Measurements from ENCODE around the gene DHX8. TPM values are rescaled to one million over a fixed set of nuclear protein-coding genes. Genes with fewer than 3 reads are reported as not detected.
"Not testable (repeated sequence)": the region's sequence is repeated elsewhere in the genome, so short reads cannot be mapped to it uniquely, and the experiment has no call there.

The DHX8 gene
- polyA plus RNA-seq, 3 donors from 2014 or later: 16.5 to 61.6 (median 38.1) TPM

- Mint-ChIP-seq H3K4me3 (no peak overlapping the region), H3K27me3 (ENCODE audit: low read depth in 3 of 3) (peaks cover 1 to 8% (median 4%) of the 10 kb centered on the region in 3 donors), H3K36me3 (peaks cover 0 to 3% (median 0%) of the 10 kb centered on the region in 3 donors), H3K27ac (no peak overlapping the region), H3K9me3 (no peaks in the 10 kb centered on the region), H3K4me1 (no peaks in the 10 kb centered on the region)
- DNase-seq: no peak
Measured at GRCh38 chr17:43469145-43469544, 14.6 kb upstream of the DHX8 start.

DNA sequence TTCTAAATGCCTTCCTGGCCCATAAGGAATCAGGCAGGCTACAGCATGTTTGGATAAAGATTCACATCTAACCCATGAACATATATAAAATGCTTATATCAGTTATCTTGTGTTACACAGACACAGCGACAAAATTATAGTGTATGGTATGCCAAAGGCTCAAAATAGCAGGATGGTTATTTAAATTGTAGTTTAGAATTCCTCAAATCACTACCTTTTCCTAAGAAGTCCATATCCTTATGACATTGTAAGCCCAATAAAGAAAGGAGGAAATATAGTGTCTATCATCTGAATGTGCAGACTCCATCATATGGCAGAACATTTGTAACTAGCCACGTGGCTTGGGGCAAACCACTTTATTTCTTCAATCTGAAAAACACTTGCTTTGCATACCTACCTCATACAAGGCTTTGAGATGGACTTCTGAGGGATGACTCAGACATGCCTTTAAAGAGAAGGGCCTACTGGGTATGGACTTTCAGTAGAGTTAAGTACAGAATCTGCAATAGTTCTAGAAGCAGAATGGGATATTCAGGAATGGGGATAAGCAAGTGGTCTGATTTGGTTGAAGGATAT, 12.1 kb upstream of the DHX8 start:
- H3K36me3 Mint-ChIP-seq: peaks cover 0 to 3% (median 0%) of the 10 kb centered on the region in 3 donors
- no peaks in the 10 kb centered on the region for H3K4me1 Mint-ChIP-seq
- no peaks in the 10 kb centered on the region for H3K9me3 Mint-ChIP-seq
- H3K27me3 Mint-ChIP-seq (ENCODE audit: low read depth in 3 of 3): peaks cover 1 to 11% (median 2%) of the 10 kb centered on the region in 3 donors
- H3K4me3 Mint-ChIP-seq: no peak overlapping the region
- H3K27ac Mint-ChIP-seq: no peak overlapping the region
- DNase-seq: no peak

GRCh38 chr17:43475494-43476089, 8.2 kb upstream of the DHX8 start:
- DNase-seq: no peak
- Mint-ChIP-seq H3K9me3 (no peaks in the 10 kb centered on the region), H3K27me3 (ENCODE audit: low read depth in 3 of 3) (peaks cover 1 to 7% (median 2%) of the 10 kb centered on the region in 3 donors), H3K4me1 (no peaks in the 10 kb centered on the region), H3K36me3 (peaks cover 0 to 3% (median 0%) of the 10 kb centered on the region in 3 donors), H3K27ac (no peak overlapping the region), H3K4me3 (no peak overlapping the region)

GRCh38 chr17:43476306-43476705, 7.5 kb upstream of the DHX8 start:
- H3K9me3 Mint-ChIP-seq; DNase-seq; H3K27ac Mint-ChIP-seq; H3K4me3 Mint-ChIP-seq; H3K4me1 Mint-ChIP-seq; H3K27me3 Mint-ChIP-seq (ENCODE audit: low read depth in 3 of 3); H3K36me3 Mint-ChIP-seq: not testable (repeated sequence)

GRCh38 chr17:43477832-43478634, 5.7 kb upstream of the DHX8 start:
- H3K9me3 Mint-ChIP-seq: no peaks in the 10 kb centered on the region
- H3K27ac Mint-ChIP-seq: no peak overlapping the region
- no peak for DNase-seq
- H3K4me3 Mint-ChIP-seq: no peak overlapping the region
- H3K27me3 Mint-ChIP-seq (ENCODE audit: low read depth in 3 of 3): peaks cover 0 to 7% (median under 1%) of the 10 kb centered on the region in 3 donors
- no peaks in the 10 kb centered on the region for H3K36me3 Mint-ChIP-seq
- peaks cover under 1 to 1% of the 10 kb centered on the region in 2 donors for H3K4me1 Mint-ChIP-seq

DNA sequence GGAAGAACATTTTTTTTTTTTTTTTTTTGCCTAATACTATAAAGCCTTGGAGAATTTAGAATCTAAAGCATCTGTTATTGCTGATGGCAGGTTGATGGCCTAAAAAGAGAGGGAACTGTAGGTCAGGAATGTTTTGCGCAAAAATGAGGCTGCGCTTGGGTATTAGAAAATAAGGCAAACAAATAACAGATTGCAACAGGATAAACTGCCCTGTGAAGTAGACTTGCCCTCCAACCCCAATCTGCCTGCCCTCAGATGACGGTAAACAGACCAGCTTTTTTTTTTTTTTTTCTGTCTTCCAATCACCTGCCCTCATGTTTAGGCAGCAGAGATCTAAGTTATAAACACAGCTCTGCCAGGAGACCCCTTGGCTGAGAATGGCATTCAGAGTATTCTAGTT, 3.8 kb upstream of the DHX8 start:
- Mint-ChIP-seq H3K4me1 (peaks cover 17 to 20% of the 10 kb centered on the region in 2 donors), H3K36me3 (no peaks in the 10 kb centered on the region), H3K9me3 (peaks cover 0 to 2% (median 0%) of the 10 kb centered on the region in 6 donors), H3K27me3 (ENCODE audit: low read depth in 3 of 3) (peaks cover 0 to 12% (median 12%) of the 10 kb centered on the region in 3 donors), H3K27ac (no peak overlapping the region), H3K4me3 (no peak overlapping the region)
- no peak for DNase-seq

DNA sequence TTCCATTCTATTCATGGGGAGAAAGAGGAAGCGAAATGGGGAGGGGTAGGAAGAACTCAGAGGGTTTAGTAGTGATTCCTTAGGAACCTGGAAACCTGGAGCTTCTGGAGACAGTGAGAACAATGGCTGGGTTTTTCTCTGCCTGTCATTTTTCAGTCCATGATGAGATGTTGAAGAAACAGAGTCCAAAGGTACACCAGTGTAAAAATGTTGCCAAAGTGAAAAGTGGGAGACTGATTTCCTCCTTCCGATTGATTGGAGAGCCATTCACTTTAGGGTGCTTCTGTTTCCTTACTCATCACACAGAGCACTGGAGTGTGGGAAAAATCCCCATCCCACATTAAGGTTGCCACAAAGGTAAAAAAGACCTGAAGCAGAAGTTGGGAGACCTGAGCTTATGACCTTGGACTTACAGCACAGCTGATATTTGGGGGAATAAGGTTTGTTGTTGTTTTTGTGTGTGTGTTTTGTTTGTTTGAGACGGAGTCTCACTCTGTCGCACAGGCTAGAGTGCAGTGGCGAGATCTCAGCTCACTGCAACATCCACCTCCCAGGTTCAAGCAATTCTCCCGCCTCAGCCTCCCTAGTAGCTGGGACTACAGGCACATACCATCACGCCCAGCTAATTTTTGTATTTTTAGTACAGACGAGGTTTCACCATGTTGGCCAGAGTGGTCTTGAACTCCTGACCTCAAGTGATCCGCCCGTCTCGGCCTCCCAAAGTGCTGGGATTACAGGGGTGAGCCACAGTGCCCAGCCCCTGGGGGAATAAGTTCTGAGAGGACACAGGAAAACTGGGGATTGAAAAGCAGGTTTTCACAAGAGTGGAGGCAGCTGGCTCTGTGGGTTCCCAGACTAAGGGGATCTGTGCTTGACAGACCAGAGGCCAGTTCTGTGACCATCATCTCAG, 1.4 kb upstream of the DHX8 start:
- Mint-ChIP-seq H3K4me3 (no peak overlapping the region), H3K36me3 (no peaks in the 10 kb centered on the region), H3K27ac (no peak overlapping the region), H3K4me1 (peaks cover 32 to 42% of the 10 kb centered on the region in 2 donors), H3K9me3 (peaks cover 0 to 2% (median 0%) of the 10 kb centered on the region in 6 donors), H3K27me3 (ENCODE audit: low read depth in 3 of 3) (peaks cover 0 to 12% (median 9%) of the 10 kb centered on the region in 3 donors)
- no peak for DNase-seq

- H3K4me1 Mint-ChIP-seq: peaks cover 12 to 32% of the 10 kb centered on the region in 2 donors
- H3K36me3 Mint-ChIP-seq: peaks cover 16 to 32% (median 29%) of the 10 kb centered on the region in 3 donors
- H3K27ac Mint-ChIP-seq: no peak overlapping the region
- H3K27me3 Mint-ChIP-seq (ENCODE audit: low read depth in 3 of 3): peaks cover 0 to 1% (median 1%) of the 10 kb centered on the region in 3 donors
- H3K9me3 Mint-ChIP-seq: no peaks in the 10 kb centered on the region
- no peak overlapping the region for H3K4me3 Mint-ChIP-seq
- DNase-seq: no peak
Measured at GRCh38 chr17:43490621-43491020, 6.8 kb downstream of the DHX8 start.

DNA sequence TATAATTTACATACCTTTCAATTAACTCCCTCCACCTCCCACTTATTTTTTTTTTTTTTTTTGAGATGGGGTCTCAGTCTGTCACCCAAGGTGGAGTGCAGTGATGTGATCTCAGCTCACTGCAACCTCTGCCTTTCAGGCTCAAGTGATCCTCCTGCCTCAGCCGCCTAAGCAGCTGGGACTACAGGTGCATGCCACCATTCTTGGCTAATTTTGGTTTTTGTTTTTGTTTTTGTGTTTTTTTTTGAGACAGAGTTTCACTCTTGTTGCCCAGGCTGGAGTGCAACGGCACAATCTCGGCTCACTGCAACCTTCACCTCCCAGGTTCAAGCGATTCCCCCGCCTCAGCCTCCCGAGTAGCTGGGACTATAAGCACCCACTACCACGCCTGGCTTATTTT, 25.7 kb downstream of the DHX8 start:
- DNase-seq; H3K27me3 Mint-ChIP-seq (ENCODE audit: low read depth in 3 of 3); H3K4me3 Mint-ChIP-seq; H3K9me3 Mint-ChIP-seq; H3K4me1 Mint-ChIP-seq; H3K27ac Mint-ChIP-seq: not testable (repeated sequence)
- peaks cover 26 to 52% (median 37%) of the 10 kb centered on the region in 3 donors for H3K36me3 Mint-ChIP-seq

DNA sequence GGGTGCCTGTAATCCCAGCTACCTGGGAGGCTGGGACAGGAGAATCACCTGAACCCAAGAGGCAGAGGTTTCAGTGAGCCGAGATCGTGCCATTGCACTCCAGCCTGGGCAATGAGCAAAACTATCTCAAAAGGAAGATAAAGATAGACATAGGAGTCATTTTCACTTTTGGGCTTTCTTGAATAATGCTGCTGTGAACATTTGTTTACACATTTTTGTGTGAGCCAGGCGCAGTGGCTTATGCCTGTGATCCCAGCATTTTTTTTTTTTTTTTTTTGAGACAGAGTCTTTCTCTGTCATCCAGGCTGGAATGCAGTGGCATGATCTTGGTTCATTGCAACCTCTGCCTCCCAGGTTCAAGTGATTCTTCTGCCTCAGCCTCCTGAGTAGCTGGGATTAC, 27.4 kb downstream of the DHX8 start:
- peaks cover 23 to 40% (median 33%) of the 10 kb centered on the region in 3 donors for H3K36me3 Mint-ChIP-seq
- H3K4me1 Mint-ChIP-seq; H3K9me3 Mint-ChIP-seq; H3K27ac Mint-ChIP-seq; DNase-seq; H3K4me3 Mint-ChIP-seq; H3K27me3 Mint-ChIP-seq (ENCODE audit: low read depth in 3 of 3): not testable (repeated sequence)

- H3K27me3 Mint-ChIP-seq (ENCODE audit: low read depth in 3 of 3): peaks cover 0 to 3% (median 0%) of the 10 kb centered on the region in 3 donors
- H3K4me3 Mint-ChIP-seq: no peak overlapping the region
- peaks cover 12 to 47% (median 22%) of the 10 kb centered on the region in 3 donors for H3K36me3 Mint-ChIP-seq
- no peaks in the 10 kb centered on the region for H3K9me3 Mint-ChIP-seq
- DNase-seq: no peak
- no peaks in the 10 kb centered on the region for H3K4me1 Mint-ChIP-seq
- no peak overlapping the region for H3K27ac Mint-ChIP-seq
Measured at GRCh38 chr17:43515656-43516055, 31.9 kb downstream of the DHX8 start.

- peaks cover 19 to 55% (median 28%) of the 10 kb centered on the region in 3 donors for H3K36me3 Mint-ChIP-seq
- no peaks in the 10 kb centered on the region for H3K4me1 Mint-ChIP-seq
- H3K27ac Mint-ChIP-seq: no peak overlapping the region
- H3K9me3 Mint-ChIP-seq: no peaks in the 10 kb centered on the region
- H3K4me3 Mint-ChIP-seq: no peak overlapping the region
- DNase-seq: no peak
- H3K27me3 Mint-ChIP-seq (ENCODE audit: low read depth in 3 of 3): peaks cover 0 to 7% (median 0%) of the 10 kb centered on the region in 3 donors
Measured at GRCh38 chr17:43517161-43517560, 33.4 kb downstream of the DHX8 start.

DNA sequence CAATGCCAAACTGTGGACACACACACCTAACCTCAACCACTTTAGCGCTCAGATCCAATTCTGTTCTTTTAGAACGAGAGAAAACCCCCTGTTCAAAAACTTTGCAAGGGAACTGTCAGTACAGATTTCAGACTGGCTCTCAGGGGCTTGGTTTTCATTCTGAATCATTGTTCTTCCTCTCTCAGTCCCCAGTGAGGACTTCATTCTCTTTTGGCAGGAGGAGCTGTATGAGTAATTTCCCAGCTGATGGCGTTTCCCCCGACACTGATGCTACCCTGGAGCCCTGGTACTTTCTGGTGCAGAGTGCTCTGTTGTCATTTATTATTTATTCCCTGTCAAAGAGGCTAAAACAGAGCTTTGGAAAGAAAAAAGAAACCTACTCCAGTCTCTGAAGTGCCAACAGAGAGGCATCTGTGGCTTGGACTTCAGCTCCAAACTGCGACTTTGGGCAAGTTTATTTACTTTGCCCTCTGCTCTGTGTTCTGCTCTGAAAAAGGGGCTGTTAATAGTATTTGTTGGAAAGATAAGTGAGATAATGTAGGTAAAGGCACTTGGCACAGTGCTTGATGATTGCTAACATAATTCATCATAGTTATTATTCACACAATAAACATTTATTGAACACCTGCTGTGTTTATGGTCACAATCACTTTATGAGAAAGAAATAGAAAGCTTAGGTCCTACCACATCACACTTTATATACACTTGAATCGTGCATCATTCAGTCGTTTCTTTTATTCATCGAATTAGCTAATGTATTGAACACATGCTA, 34.0 kb downstream of the DHX8 start:
- peaks cover 19 to 51% (median 22%) of the 10 kb centered on the region in 3 donors for H3K36me3 Mint-ChIP-seq
- H3K4me3 Mint-ChIP-seq: no peak overlapping the region
- no peak for DNase-seq
- no peaks in the 10 kb centered on the region for H3K9me3 Mint-ChIP-seq
- peaks cover 0 to 7% (median 0%) of the 10 kb centered on the region in 3 donors for H3K27me3 Mint-ChIP-seq (ENCODE audit: low read depth in 3 of 3)
- H3K27ac Mint-ChIP-seq: no peak overlapping the region
- no peaks in the 10 kb centered on the region for H3K4me1 Mint-ChIP-seq

Data from immature natural killer cell (primary cell).